GM23338 (cell line): ENCODE data around the gene TSSC4. TPM values are rescaled to one million over a fixed set of nuclear protein-coding genes. Genes with fewer than 3 reads are reported as not detected.

ENCODE experiments used
- ATAC-seq: fragments of 200-7000 bp; cut with Tn5 transposase; 3 replicates; pipeline ENCODE4 v1.9.1; 2020
- DNase-seq: peaks from one replicate; pipeline ENCODE4 v3.0.0-alpha.2; 2015; ENCODE audit warnings: low spot score
- H2AFZ ChIP-seq: fragments of 200-600 bp; sonication (generic); 2 replicates; pipeline ENCODE4 v1.8.0; 2016; ENCODE audit warnings: antibody characterized with exemption, mild to moderate bottlenecking, moderate library complexity
- H3F3A ChIP-seq: fragments of 200-600 bp; sonication (generic); replicated peaks from 2 replicates; pipeline ENCODE4 v1.8.0; 2017; ENCODE audit warnings: antibody characterized with exemption, mixed run types, low read depth
- H3K27ac ChIP-seq: fragments of 200-600 bp; sonication (generic); 2 replicates; pipeline ENCODE4 v1.6.1; 2016; ENCODE audit warnings: low read depth
- H3K27me3 ChIP-seq: fragments of 200-600 bp; sonication (generic); 2 replicates; pipeline ENCODE4 v1.8.0; 2016; ENCODE audit warnings: mild to moderate bottlenecking, mixed run types, moderate library complexity; ENCODE audit not compliant: insufficient read depth
- H3K36me3 ChIP-seq: fragments of 200-600 bp; sonication (generic); 2 replicates; pipeline ENCODE4 v1.8.0; 2016; ENCODE audit warnings: mild to moderate bottlenecking; ENCODE audit not compliant: insufficient read depth
- H3K4me1 ChIP-seq: fragments of 200-600 bp; sonication (generic); 2 replicates; pipeline ENCODE4 v1.8.0; 2016; ENCODE audit warnings: mild to moderate bottlenecking, moderate library complexity; ENCODE audit not compliant: insufficient read depth
- H3K4me2 ChIP-seq: fragments of 200-600 bp; sonication (generic); 2 replicates; pipeline ENCODE4 v1.7.1; 2017; ENCODE audit warnings: mixed run types
- H3K4me3 ChIP-seq: fragments of 200-600 bp; sonication (generic); 2 replicates; pipeline ENCODE4 v1.6.1; 2016; ENCODE audit warnings: mixed run types
- H3K79me2 ChIP-seq: fragments of 200-600 bp; sonication (generic); replicated peaks from 2 replicates; pipeline ENCODE4 v1.8.0; 2017; ENCODE audit warnings: mild to moderate bottlenecking; ENCODE audit not compliant: insufficient read depth
- H3K9me2 ChIP-seq: fragments of 200-600 bp; sonication (generic); 2 replicates; pipeline ENCODE4 v1.8.0; 2017; ENCODE audit not compliant: insufficient read depth
- H4K20me1 ChIP-seq: fragments of 200-600 bp; sonication (generic); replicated peaks from 2 replicates; pipeline ENCODE4 v1.8.0; 2017; ENCODE audit warnings: mild to moderate bottlenecking; ENCODE audit not compliant: insufficient read depth
- H3K27ac Mint-ChIP-seq: 2 replicates; pipeline ENCODE4 v1.8.0; 2020; ENCODE audit warnings: inconsistent platforms, mild to moderate bottlenecking, moderate library complexity, mixed read lengths
- H3K27me3 Mint-ChIP-seq: 3 replicates; pipeline ENCODE4 v1.8.0; 2022; ENCODE audit warnings: low read depth, mild to moderate bottlenecking, moderate library complexity, mixed read lengths, inconsistent platforms; ENCODE audit not compliant: insufficient read depth, poor library complexity
- H3K36me3 Mint-ChIP-seq: 3 replicates; pipeline ENCODE4 v1.8.0; 2021; ENCODE audit warnings: low read depth, mild to moderate bottlenecking, inconsistent platforms, moderate library complexity, mixed read lengths
- H3K4me1 Mint-ChIP-seq: 3 replicates; pipeline ENCODE4 v1.8.0; 2020; ENCODE audit warnings: mild to moderate bottlenecking, inconsistent platforms, mixed read lengths
- H3K4me3 Mint-ChIP-seq: 3 replicates; pipeline ENCODE4 v1.8.0; 2021; ENCODE audit warnings: moderate library complexity, mild to moderate bottlenecking, inconsistent platforms, mixed read lengths
- H3K9me3 Mint-ChIP-seq: 3 replicates; pipeline ENCODE4 v1.8.0; 2020; ENCODE audit warnings: moderate library complexity, mild to moderate bottlenecking, inconsistent platforms, mixed read lengths
- CREB1 ChIP-seq: fragments of 250-450 bp; sonication (Bioruptor Pico); IDR thresholded peaks from 2 replicates; pipeline ENCODE4 v1.5.0; 2020; ENCODE audit warnings: low read depth, mild to moderate bottlenecking, moderate library complexity
- EZH2 ChIP-seq: fragments of 200-600 bp; sonication (generic); IDR thresholded peaks from one replicate; pipeline ENCODE4 v1.8.0; 2017; ENCODE audit warnings: antibody characterized with exemption, mild to moderate bottlenecking, low read depth; ENCODE audit not compliant: unreplicated experiment
- EZH2phosphoT487 ChIP-seq: fragments of 200-600 bp; sonication (generic); IDR thresholded peaks from one replicate; pipeline ENCODE4 v1.8.1; 2018; ENCODE audit warnings: antibody characterized with exemption; ENCODE audit not compliant: unreplicated experiment
- JUNB ChIP-seq: IDR thresholded peaks from one replicate; pipeline ENCODE4 v1.6.1; 2016; ENCODE audit warnings: antibody characterized with exemption; ENCODE audit not compliant: unreplicated experiment
- NANOG ChIP-seq: IDR thresholded peaks from 2 replicates; pipeline ENCODE4 v1.6.1; 2016; ENCODE audit warnings: antibody characterized with exemption, borderline replicate concordance
- POLR2AphosphoS5 ChIP-seq: IDR thresholded peaks from 2 replicates; pipeline ENCODE4 v1.6.1; 2016; ENCODE audit warnings: antibody characterized with exemption, low read depth
- STAT1 ChIP-seq: IDR thresholded peaks from one replicate; pipeline ENCODE4 v1.6.1; 2016; ENCODE audit warnings: antibody characterized with exemption; ENCODE audit not compliant: unreplicated experiment
- ZNF114 ChIP-seq: fragments of 250-450 bp; sonication (Bioruptor Pico); IDR thresholded peaks from 2 replicates; pipeline ENCODE4 v1.5.0; 2020; ENCODE audit warnings: mild to moderate bottlenecking, moderate library complexity
- ZNF331 ChIP-seq: fragments of 250-450 bp; sonication (Bioruptor Pico); IDR thresholded peaks from 2 replicates; pipeline ENCODE4 v1.5.0; 2020; ENCODE audit warnings: low read depth, mild to moderate bottlenecking, moderate library complexity
- polyA plus RNA-seq: library from polyadenylated mRNA; unstranded; fragments of >200 nt; fragmentation: Nextera tagmentation; extraction: Ambion mirVana; gene quantifications from 2 replicates; pipeline ENCODE4 v1.2.1, GENCODE V29; 2016
- total RNA-seq: library from RNA; depleted of rRNA; stranded (reverse); fragments of >200 nt; shearing (Covaris generic); gene quantifications from 2 replicates; pipeline ENCODE4 v1.2.3, GENCODE V29; 2014
- TF ChIP-seq, protein P1 (sequence below): IDR thresholded peaks from 2 replicates; pipeline ENCODE4 v1.6.1; 2016; ENCODE audit warnings: antibody characterized with exemption
- TF ChIP-seq, protein P2 (sequence below): fragments of 250-450 bp; sonication (Bioruptor Pico); IDR thresholded peaks from 2 replicates; pipeline ENCODE4 v1.5.0; 2020; ENCODE audit warnings: mild to moderate bottlenecking, moderate library complexity
- TF ChIP-seq, protein P3 (sequence below): IDR thresholded peaks from one replicate; pipeline ENCODE4 v1.6.1; 2018; ENCODE audit warnings: antibody characterized with exemption; ENCODE audit not compliant: unreplicated experiment
- TF ChIP-seq, protein P4 (sequence below), 2 experiments: fragments of 200-600 bp in 1 of 2; sonication (generic) in 1 of 2; conservative IDR thresholded peaks; 2 replicates each; pipeline versions ENCODE4 v1.5.1 to v1.6.1; 2016 to 2017; ENCODE audit warnings: antibody characterized with exemption in 2 of 2, low read depth in 2 of 2, mild to moderate bottlenecking in 2 of 2, moderate library complexity in 1 of 2

TSSC4 gene
- total and polyA plus RNA-seq, 2 experiments from 2014 or later, result 27.5 to 44.3 TPM

DNA sequence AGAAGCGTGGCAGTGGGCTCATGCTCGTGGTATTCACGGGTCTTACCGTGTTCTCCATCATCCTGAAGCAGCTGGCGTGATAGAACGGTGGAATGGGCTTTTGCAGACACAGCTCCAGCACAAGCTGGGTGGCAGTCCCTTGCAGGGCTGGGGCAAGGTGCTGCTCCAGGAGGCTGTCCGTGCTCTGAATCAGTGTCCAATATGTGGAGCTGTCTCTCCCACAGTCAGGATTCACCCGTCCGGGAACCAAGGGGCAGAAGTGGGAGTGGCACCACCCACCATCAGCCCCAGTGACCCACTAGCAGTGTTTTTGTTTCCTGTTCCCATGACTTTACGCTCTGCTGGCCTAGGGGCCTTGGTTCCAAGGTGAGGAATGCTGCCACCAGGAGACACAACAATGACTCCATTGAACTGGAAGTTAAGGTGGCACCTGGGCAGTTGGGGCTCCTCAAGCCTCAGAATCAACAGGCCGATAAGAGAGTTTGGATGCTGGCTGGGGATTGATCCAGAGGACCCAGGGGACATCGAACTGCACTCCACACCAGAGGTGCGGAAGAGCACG lies 40.4 kb upstream of the TSSC4 start:
- H3K4me3 Mint-ChIP-seq, result no peak overlapping the region

More for the DNA sequence above, 40.4 kb upstream of the TSSC4 start:
- H3K4me1 Mint-ChIP-seq, result no peaks in the 10 kb centered on the region
- Histone ChIP-seq H3K4me2 (no peak overlapping the region), H3K9me2 (no peaks in the 10 kb centered on the region), H3F3A (no peaks in the 10 kb centered on the region), H4K20me1 (no peaks in the 10 kb centered on the region), H3K27ac (no peak overlapping the region), H3K36me3 (no peaks in the 10 kb centered on the region), H3K27me3 (no peaks in the 10 kb centered on the region), H3K4me3 (no peak overlapping the region), H3K79me2 (no peaks in the 10 kb centered on the region), H2AFZ (no peak overlapping the region), H3K4me1 (no peaks in the 10 kb centered on the region)
- DNase-seq (no peak), ATAC-seq (no peak)
- no peak overlapping the region for H3K27ac Mint-ChIP-seq
- peaks cover 8% of the 10 kb centered on the region for H3K27me3 Mint-ChIP-seq
- no peak for TF ChIP-seq ZNF114 (CRISPR knock-in tag)
- TF ChIP-seq, protein P1, sequence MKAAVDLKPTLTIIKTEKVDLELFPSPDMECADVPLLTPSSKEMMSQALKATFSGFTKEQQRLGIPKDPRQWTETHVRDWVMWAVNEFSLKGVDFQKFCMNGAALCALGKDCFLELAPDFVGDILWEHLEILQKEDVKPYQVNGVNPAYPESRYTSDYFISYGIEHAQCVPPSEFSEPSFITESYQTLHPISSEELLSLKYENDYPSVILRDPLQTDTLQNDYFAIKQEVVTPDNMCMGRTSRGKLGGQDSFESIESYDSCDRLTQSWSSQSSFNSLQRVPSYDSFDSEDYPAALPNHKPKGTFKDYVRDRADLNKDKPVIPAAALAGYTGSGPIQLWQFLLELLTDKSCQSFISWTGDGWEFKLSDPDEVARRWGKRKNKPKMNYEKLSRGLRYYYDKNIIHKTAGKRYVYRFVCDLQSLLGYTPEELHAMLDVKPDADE, result no peak
- TF ChIP-seq, protein P2, sequence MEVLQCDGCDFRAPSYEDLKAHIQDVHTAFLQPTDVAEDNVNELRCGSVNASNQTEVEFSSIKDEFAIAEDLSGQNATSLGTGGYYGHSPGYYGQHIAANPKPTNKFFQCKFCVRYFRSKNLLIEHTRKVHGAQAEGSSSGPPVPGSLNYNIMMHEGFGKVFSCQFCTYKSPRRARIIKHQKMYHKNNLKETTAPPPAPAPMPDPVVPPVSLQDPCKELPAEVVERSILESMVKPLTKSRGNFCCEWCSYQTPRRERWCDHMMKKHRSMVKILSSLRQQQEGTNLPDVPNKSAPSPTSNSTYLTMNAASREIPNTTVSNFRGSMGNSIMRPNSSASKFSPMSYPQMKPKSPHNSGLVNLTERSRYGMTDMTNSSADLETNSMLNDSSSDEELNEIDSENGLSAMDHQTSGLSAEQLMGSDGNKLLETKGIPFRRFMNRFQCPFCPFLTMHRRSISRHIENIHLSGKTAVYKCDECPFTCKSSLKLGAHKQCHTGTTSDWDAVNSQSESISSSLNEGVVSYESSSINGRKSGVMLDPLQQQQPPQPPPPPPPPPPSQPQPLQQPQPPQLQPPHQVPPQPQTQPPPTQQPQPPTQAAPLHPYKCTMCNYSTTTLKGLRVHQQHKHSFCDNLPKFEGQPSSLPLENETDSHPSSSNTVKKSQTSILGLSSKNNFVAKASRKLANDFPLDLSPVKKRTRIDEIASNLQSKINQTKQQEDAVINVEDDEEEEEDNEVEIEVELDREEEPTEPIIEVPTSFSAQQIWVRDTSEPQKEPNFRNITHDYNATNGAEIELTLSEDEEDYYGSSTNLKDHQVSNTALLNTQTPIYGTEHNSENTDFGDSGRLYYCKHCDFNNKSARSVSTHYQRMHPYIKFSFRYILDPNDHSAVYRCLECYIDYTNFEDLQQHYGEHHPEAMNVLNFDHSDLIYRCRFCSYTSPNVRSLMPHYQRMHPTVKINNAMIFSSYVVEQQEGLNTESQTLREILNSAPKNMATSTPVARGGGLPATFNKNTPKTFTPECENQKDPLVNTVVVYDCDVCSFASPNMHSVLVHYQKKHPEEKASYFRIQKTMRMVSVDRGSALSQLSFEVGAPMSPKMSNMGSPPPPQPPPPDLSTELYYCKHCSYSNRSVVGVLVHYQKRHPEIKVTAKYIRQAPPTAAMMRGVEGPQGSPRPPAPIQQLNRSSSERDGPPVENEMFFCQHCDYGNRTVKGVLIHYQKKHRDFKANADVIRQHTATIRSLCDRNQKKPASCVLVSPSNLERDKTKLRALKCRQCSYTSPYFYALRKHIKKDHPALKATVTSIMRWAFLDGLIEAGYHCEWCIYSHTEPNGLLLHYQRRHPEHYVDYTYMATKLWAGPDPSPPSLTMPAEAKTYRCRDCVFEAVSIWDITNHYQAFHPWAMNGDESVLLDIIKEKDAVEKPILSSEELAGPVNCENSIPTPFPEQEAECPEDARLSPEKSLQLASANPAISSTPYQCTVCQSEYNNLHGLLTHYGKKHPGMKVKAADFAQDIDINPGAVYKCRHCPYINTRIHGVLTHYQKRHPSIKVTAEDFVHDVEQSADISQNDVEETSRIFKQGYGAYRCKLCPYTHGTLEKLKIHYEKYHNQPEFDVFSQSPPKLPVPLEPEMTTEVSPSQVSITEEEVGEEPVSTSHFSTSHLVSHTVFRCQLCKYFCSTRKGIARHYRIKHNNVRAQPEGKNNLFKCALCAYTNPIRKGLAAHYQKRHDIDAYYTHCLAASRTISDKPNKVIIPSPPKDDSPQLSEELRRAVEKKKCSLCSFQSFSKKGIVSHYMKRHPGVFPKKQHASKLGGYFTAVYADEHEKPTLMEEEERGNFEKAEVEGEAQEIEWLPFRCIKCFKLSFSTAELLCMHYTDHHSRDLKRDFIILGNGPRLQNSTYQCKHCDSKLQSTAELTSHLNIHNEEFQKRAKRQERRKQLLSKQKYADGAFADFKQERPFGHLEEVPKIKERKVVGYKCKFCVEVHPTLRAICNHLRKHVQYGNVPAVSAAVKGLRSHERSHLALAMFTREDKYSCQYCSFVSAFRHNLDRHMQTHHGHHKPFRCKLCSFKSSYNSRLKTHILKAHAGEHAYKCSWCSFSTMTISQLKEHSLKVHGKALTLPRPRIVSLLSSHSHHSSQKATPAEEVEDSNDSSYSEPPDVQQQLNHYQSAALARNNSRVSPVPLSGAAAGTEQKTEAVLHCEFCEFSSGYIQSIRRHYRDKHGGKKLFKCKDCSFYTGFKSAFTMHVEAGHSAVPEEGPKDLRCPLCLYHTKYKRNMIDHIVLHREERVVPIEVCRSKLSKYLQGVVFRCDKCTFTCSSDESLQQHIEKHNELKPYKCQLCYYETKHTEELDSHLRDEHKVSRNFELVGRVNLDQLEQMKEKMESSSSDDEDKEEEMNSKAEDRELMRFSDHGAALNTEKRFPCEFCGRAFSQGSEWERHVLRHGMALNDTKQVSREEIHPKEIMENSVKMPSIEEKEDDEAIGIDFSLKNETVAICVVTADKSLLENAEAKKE (CRISPR knock-in tag), result no peak
- no peak for TF ChIP-seq CREB1 (CRISPR knock-in tag)
- no peak for TF ChIP-seq EZH2phosphoT487
- TF ChIP-seq ZNF331 (CRISPR knock-in tag), result no peak
- TF ChIP-seq EZH2, result no peak
- TF ChIP-seq JUNB, result no peak
- no peak for TF ChIP-seq STAT1
- no peak for TF ChIP-seq POLR2AphosphoS5
- no peak for TF ChIP-seq NANOG
- TF ChIP-seq, protein P3, sequence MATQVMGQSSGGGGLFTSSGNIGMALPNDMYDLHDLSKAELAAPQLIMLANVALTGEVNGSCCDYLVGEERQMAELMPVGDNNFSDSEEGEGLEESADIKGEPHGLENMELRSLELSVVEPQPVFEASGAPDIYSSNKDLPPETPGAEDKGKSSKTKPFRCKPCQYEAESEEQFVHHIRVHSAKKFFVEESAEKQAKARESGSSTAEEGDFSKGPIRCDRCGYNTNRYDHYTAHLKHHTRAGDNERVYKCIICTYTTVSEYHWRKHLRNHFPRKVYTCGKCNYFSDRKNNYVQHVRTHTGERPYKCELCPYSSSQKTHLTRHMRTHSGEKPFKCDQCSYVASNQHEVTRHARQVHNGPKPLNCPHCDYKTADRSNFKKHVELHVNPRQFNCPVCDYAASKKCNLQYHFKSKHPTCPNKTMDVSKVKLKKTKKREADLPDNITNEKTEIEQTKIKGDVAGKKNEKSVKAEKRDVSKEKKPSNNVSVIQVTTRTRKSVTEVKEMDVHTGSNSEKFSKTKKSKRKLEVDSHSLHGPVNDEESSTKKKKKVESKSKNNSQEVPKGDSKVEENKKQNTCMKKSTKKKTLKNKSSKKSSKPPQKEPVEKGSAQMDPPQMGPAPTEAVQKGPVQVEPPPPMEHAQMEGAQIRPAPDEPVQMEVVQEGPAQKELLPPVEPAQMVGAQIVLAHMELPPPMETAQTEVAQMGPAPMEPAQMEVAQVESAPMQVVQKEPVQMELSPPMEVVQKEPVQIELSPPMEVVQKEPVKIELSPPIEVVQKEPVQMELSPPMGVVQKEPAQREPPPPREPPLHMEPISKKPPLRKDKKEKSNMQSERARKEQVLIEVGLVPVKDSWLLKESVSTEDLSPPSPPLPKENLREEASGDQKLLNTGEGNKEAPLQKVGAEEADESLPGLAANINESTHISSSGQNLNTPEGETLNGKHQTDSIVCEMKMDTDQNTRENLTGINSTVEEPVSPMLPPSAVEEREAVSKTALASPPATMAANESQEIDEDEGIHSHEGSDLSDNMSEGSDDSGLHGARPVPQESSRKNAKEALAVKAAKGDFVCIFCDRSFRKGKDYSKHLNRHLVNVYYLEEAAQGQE, result no peak
- TF ChIP-seq, protein P4, sequence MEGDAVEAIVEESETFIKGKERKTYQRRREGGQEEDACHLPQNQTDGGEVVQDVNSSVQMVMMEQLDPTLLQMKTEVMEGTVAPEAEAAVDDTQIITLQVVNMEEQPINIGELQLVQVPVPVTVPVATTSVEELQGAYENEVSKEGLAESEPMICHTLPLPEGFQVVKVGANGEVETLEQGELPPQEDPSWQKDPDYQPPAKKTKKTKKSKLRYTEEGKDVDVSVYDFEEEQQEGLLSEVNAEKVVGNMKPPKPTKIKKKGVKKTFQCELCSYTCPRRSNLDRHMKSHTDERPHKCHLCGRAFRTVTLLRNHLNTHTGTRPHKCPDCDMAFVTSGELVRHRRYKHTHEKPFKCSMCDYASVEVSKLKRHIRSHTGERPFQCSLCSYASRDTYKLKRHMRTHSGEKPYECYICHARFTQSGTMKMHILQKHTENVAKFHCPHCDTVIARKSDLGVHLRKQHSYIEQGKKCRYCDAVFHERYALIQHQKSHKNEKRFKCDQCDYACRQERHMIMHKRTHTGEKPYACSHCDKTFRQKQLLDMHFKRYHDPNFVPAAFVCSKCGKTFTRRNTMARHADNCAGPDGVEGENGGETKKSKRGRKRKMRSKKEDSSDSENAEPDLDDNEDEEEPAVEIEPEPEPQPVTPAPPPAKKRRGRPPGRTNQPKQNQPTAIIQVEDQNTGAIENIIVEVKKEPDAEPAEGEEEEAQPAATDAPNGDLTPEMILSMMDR (conservative IDR thresholded peaks at IDR 0.05; ENCODE audit: low read depth in 2 of 2), result no peak
- peaks cover 3% of the 10 kb centered on the region; the same call in 1 of the 3 replicates for H3K36me3 Mint-ChIP-seq
- peaks cover 15% of the 10 kb centered on the region for H3K9me3 Mint-ChIP-seq
